ENCODE data around the gene ZNF738. TPM values are rescaled to one million over a fixed set of nuclear protein-coding genes. Genes with fewer than 3 reads are reported as not detected.
A peak's percentile ranks its signal among the peaks of the same experiment; 100 is the strongest.

The ZNF738 gene
- total and polyA plus RNA-seq, 2 of the 13 experiments (the other 11 are each of a cell fraction or from before 2014, with no cell fraction given), result 2.7 to 5.3 TPM

DNA sequence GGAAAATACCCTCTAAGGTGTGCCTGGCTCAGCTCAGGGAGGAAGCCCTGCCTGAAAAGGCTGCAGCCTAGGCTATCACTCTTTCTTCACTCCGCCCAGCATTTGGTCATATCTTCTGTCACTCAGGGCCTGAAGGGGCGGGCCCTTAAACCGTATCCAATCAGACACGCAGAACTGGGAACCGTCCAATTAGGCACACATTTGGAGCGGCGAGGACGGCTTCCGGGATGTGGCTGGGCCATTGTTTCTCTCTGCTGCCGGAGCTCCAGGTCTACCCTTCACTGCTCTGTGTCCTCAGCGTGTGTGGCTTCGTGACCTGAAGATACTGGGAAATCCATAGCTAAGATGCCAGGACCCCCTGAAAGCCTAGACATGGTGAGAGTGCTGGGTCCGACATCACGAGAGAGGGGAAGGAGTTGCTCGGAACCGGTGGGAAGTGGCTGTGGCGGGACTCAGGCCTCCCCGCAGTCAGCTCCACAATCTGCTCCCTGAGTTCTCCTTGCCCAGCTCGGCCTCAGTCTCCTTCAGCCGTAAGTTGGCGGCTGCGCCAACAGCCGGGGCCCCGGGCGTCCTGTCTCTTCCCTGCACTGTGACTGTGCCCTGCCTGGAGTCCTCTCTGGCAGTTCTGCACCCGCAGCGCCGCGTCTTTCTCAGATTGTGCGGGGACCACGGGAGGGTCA, 38.2 kb downstream of the ZNF738 start, which contains the start of gene ZNF493 (continued):
- TF ChIP-seq, protein P1, sequence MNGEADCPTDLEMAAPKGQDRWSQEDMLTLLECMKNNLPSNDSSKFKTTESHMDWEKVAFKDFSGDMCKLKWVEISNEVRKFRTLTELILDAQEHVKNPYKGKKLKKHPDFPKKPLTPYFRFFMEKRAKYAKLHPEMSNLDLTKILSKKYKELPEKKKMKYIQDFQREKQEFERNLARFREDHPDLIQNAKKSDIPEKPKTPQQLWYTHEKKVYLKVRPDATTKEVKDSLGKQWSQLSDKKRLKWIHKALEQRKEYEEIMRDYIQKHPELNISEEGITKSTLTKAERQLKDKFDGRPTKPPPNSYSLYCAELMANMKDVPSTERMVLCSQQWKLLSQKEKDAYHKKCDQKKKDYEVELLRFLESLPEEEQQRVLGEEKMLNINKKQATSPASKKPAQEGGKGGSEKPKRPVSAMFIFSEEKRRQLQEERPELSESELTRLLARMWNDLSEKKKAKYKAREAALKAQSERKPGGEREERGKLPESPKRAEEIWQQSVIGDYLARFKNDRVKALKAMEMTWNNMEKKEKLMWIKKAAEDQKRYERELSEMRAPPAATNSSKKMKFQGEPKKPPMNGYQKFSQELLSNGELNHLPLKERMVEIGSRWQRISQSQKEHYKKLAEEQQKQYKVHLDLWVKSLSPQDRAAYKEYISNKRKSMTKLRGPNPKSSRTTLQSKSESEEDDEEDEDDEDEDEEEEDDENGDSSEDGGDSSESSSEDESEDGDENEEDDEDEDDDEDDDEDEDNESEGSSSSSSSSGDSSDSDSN (CRISPR knock-in tag; IDR thresholded peaks at IDR 0.05), result peak; percentile 59; the same call in 1 of the 2 replicates
- TF ChIP-seq MEF2D (CRISPR knock-in tag; IDR thresholded peaks at IDR 0.05) (0 out of 2 replicates have a peak, but pooled peaks have one; percentile 46), ARID3A (IDR thresholded peaks at IDR 0.05; ENCODE audit: low read depth, low read length) (no peak), MZF1 (CRISPR knock-in tag; IDR thresholded peaks at IDR 0.05; ENCODE audit: borderline replicate concordance) (no peak), TFAP4 (IDR thresholded peaks at IDR 0.05; ENCODE audit: borderline replicate concordance, low read depth) (no peak), ZNF615 (CRISPR knock-in tag; IDR thresholded peaks at IDR 0.05; ENCODE audit: borderline replicate concordance) (no peak), NFIB (CRISPR knock-in tag; IDR thresholded peaks at IDR 0.05; ENCODE audit: borderline replicate concordance) (no peak), ZNF484 (CRISPR knock-in tag; IDR thresholded peaks at IDR 0.05; ENCODE audit: borderline replicate concordance, low read depth) (no peak), ZNF235 (CRISPR knock-in tag; IDR thresholded peaks at IDR 0.05; ENCODE audit: borderline replicate concordance) (no peak), ZNF687 (CRISPR knock-in tag; IDR thresholded peaks at IDR 0.05) (peak; percentile 66), ZNF768 (CRISPR knock-in tag; IDR thresholded peaks at IDR 0.05) (peak; percentile 22; the same call in 1 of the 2 replicates), EZH2 (conservative IDR thresholded peaks at IDR 0.05; ENCODE audit: low read depth, low read length) (no peak), ZMYM4 (CRISPR knock-in tag; IDR thresholded peaks at IDR 0.05) (peak; percentile 96), ASH2L (IDR thresholded peaks at IDR 0.05; ENCODE audit: insufficient read length, low read depth, low read length) (peak; percentile 73)
- TF ChIP-seq, protein P2, sequence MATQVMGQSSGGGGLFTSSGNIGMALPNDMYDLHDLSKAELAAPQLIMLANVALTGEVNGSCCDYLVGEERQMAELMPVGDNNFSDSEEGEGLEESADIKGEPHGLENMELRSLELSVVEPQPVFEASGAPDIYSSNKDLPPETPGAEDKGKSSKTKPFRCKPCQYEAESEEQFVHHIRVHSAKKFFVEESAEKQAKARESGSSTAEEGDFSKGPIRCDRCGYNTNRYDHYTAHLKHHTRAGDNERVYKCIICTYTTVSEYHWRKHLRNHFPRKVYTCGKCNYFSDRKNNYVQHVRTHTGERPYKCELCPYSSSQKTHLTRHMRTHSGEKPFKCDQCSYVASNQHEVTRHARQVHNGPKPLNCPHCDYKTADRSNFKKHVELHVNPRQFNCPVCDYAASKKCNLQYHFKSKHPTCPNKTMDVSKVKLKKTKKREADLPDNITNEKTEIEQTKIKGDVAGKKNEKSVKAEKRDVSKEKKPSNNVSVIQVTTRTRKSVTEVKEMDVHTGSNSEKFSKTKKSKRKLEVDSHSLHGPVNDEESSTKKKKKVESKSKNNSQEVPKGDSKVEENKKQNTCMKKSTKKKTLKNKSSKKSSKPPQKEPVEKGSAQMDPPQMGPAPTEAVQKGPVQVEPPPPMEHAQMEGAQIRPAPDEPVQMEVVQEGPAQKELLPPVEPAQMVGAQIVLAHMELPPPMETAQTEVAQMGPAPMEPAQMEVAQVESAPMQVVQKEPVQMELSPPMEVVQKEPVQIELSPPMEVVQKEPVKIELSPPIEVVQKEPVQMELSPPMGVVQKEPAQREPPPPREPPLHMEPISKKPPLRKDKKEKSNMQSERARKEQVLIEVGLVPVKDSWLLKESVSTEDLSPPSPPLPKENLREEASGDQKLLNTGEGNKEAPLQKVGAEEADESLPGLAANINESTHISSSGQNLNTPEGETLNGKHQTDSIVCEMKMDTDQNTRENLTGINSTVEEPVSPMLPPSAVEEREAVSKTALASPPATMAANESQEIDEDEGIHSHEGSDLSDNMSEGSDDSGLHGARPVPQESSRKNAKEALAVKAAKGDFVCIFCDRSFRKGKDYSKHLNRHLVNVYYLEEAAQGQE (IDR thresholded peaks at IDR 0.05; ENCODE audit: borderline replicate concordance in 1 of 2, low read depth in 1 of 2, low read length in 2 of 2), result no peak

Data from HepG2 (cell line).